NCI-H1436 treated with DMSO at 0.1 percent for 48 hours (cell line): ENCODE results near the gene TINAGL1.
"Not testable (repeated sequence)": the region's sequence is repeated elsewhere in the genome, so short reads cannot be mapped to it uniquely, and the experiment has no call there.

Experiments used
- DNase-seq: peaks from one replicate; lab custom pipeline; 2025; lab: John Stamatoyannopoulos, UW

Gene TINAGL1

DNA sequence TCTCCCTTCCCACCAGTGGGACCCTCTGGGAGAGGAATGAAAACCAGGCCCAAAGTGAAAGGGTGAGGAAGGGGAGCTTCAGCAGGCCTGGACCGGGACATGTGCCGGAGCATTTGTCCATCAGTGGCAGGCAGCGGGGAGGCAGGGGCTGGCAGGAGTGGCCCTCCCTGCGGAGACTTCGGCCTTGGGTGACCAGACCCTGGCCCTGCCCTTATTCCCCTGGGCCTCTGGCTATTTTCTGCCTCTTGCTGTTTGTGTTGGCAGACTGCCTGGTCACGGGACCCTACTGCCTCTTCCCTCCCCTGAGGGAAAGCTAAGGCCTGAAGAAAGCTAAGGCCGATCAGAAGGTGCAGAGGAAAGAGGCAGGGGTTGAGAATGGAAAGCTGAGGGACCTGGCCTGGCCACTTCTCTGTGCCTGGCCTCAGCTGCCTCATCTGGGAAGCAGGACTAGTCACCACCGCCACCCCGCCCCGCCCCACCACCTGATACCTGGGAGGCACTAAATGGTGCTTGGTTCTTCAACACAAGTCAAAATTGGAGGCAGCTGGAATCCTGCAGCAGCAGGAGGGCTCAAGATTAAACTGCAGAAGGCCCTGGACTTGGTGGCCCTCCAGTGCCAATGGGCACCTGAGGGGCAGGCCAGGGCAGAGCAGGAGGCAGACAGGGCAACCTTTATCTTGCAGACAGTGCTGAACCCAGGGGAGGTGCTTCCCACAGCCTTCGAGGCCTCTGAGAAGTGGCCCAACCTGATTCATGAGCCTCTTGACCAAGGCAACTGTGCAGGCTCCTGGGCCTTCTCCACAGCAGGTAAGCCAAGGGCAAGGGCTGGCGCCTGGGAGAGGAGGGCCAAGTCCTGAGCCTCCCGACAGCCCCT lies 7.9 kb downstream of the TINAGL1 start:
- DNase-seq, result no peak

DNA sequence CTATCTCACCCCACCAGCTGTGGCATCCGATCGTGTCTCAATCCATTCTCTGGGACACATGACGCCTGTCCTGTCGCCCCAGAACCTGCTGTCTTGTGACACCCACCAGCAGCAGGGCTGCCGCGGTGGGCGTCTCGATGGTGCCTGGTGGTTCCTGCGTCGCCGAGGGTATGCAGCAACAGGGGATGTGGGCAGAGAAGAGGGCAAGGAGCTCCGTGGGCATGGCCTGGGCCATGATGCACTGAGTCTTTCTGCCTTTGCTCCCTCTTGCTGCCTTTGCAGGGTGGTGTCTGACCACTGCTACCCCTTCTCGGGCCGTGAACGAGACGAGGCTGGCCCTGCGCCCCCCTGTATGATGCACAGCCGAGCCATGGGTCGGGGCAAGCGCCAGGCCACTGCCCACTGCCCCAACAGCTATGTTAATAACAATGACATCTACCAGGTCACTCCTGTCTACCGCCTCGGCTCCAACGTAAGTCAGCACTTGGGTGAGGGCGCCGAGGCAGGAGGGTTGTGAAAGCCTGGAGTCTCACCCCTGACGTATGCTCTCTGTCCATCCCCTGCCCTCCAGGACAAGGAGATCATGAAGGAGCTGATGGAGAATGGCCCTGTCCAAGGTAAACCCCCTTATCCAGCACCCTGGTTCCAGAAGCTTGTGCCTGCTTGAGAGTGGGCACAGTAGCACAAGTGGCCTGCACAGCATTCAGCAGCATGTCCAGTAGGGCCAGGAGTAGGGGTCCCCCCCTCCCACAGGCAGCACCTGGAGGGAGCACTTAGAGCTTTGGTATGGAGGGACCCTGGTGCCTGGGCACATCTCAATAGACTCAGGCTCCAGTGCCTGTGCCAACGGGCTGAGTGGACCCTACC lies 8.8 kb downstream of the TINAGL1 start:
- DNase-seq, result no peak

DNA sequence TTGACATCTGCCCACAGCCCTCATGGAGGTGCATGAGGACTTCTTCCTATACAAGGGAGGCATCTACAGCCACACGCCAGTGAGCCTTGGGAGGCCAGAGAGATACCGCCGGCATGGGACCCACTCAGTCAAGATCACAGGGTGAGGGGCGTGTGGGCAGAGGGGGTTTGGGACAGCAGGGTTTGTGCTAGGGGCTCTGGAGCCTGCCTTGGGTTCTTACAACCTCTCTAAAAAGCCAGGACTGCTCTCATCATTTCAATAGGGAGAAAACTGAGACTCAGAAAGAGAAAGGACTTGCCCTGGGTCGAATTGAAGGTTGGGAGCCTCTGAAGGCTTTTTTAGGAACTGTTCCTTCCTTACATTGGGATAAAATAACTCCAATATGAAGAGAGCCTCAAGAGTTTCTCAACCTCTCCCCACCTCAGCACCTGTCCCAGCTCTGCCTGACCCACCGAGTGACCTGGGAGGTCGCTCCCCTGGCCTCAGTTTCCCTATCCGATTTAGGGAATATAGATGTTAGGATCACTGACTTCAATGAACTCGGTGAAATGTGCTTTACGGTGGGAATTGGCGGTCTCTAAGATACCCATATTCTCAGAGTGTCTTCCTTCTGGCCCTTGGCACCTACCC lies 9.5 kb downstream of the TINAGL1 start:
- no peak for DNase-seq

DNA sequence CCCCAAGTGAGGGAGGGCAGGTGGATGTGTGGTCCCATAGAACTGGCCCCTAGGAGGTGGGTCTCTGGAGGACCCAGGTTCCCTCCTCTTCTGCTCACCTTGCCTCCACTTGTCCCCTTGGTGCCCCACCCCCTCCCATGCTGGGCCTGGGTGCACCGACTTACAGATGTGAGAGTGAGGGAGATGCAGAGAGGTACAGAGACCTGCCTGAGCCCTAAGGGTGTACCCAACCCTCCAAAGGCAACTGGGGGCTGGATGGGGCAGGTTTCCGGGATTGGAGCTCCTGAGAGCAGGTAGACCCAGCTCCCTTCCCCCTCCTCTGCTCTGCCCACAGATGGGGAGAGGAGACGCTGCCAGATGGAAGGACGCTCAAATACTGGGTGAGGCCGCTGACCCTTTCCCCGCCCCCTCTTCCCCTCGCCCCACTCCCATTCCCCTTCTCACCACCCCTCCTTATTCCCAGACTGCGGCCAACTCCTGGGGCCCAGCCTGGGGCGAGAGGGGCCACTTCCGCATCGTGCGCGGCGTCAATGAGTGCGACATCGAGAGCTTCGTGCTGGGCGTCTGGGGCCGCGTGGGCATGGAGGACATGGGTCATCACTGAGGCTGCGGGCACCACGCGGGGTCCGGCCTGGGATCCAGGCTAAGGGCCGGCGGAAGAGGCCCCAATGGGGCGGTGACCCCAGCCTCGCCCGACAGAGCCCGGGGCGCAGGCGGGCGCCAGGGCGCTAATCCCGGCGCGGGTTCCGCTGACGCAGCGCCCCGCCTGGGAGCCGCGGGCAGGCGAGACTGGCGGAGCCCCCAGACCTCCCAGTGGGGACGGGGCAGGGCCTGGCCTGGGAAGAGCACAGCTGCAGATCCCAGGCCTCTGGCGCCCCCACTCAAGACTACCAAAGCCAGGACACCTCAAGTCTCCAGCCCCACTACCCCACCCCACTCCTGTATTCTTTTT lies 10.3 kb downstream of the TINAGL1 start:
- DNase-seq, result no peak

DNA sequence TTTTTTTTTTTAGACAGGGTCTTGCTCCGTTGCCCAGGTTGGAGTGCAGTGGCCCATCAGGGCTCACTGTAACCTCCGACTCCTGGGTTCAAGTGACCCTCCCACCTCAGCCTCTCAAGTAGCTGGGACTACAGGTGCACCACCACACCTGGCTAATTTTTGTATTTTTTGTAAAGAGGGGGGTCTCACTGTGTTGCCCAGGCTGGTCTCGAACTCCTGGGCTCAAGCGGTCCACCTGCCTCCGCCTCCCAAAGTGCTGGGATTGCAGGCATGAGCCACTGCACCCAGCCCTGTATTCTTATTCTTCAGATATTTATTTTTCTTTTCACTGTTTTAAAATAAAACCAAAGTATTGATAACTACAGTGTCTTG lies 11.0 kb downstream of the TINAGL1 start:
- not testable (repeated sequence) for DNase-seq

DNA sequence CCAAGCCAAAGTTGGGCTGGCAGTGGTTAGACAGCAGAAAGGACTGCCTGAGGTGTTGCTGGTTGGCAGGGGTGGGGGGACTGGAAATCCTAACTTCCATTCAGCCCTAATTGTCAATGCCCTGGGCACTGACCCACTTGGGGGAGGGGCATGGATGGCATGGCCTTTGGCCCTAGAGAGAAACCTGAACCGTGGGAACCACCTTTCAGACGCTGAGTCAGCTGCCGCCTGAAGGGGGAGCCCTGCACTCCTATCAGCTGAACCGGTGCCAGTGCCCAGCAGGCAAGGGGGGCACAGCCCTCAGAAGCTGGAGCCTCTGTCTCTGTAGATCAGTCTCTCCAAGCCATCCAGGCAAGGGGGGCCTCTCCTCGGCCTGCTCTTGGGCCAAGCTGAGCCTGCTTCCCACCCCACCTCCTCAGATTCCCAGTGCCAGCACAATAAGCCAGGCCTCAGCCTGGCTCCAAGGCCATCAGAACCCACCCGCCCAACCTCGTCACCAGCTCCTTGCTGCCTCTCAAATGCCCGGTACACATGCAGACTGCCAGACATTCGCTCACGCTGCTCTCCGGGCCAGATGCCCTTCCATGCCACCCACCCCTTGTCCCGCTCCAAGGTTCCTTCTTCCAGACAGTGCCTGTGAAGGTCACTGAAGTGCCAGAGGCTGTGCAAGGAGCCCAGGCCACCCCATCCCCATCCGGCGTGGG lies 11.6 kb downstream of the TINAGL1 start:
- no peak for DNase-seq

DNA sequence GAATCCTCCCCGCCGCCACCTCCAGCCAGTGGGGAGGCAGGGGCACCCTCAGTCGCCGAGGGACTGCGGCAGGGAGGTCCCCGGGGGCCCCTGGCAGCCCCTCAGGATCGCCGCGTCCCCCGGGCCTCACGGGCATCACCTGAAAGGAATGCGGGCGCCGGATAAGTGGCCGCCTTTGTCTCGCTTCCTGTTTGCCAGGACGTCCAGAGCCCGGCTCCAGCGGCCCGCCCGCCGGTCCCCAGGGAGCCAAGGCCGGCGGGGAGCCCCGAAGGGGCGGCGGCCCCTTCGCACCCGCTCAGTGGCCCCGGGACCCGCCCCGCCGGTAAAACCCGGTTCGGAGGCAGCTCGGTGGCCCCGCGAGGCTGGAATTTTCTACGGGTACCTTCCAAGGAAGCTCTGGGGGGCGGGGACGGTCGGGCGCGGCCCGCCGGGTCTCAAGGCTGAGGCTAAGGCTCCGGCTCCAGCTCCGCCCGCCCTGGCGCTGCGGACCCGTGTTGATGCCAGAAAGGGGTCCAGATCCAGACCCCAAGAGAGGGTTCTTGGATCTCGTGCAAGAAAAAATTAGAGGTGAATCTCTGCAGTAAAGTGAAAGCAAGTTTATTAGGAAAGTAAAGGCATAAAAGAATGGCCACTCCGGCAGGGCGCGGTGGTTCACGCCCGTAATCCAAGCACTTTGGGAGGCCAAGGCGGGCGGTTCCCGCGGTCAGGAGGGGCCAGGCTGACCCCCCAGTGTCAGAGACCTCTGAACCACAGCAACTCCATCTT lies 12.6 kb downstream of the TINAGL1 start:
- DNase-seq, result no peak

DNA sequence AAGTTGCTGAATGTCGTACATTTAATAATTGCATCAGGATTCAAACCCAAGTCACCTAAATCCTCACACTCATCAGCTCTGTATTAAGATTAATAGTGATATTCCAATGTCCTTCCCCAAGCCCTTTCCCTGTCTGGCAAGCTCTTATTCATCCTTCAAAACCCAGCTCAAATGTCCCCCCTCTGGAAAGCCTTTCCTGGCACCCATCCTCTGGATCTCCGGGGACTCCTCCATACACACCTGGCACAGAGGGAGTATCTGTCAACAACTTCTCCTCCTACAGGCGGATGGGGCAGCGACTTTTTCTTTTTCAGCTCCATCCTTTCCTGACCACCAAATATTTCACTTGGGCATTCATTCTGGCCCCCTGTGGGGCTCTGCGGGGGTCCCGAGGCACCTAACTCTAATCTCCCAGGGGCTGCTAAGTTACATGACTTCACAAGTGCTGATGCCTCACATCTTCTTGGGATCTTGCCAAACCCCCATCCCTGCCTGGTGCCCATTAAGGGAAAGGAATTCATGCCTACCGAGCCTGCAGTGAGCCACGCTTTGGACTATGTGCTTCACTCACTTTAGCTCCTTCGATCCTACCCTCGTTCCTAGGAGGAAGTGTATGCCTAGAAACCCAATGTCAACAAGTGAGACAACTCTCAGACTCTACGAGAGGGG lies 15.2 kb downstream of the TINAGL1 start:
- no peak for DNase-seq

DNA sequence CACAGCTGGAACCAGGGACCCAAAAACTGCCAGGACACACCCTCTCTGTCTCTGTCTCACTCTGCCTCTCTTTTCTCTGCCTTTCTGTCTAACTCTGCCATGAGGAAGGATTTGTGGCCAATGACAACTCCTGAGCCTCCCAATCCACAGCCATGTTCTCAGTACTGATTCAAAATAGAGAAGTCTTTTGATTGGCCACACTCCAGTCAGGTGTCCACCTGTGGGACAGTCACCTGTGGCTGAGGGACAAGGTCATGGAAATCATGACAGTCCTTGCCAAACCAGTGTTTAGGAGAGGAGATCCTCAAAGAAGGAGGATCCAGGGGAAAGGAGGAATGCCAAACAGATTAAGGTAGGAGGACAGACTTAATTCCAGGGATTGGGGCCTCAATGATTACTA lies 15.8 kb downstream of the TINAGL1 start:
- no peak for DNase-seq

DNA sequence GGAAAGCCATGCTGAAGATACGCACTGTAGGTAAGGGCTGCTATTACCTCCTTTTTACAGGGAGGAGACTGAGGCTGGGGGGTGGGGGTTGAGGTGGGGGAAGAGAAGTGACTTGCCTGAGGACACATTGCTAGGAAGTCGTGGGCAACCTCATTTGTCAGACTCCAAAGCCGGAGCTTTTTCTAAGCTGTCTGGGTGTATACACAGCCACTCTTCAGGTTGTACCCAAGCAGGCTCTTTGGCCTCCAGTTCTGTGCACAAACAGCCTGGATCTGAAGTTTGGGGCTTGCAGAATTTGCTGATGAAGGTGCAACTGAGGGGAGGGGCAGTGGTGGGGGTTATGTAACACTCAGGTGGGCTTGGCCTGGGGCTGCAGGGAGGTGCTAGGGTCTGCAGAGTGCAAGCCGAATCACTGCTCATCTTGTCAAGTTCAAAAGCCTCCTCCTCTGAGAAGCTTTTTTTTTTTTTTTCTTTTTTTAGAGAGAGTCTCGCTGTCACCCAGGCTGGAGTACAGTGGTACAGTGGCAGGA lies 16.9 kb downstream of the TINAGL1 start:
- no peak for DNase-seq

DNA sequence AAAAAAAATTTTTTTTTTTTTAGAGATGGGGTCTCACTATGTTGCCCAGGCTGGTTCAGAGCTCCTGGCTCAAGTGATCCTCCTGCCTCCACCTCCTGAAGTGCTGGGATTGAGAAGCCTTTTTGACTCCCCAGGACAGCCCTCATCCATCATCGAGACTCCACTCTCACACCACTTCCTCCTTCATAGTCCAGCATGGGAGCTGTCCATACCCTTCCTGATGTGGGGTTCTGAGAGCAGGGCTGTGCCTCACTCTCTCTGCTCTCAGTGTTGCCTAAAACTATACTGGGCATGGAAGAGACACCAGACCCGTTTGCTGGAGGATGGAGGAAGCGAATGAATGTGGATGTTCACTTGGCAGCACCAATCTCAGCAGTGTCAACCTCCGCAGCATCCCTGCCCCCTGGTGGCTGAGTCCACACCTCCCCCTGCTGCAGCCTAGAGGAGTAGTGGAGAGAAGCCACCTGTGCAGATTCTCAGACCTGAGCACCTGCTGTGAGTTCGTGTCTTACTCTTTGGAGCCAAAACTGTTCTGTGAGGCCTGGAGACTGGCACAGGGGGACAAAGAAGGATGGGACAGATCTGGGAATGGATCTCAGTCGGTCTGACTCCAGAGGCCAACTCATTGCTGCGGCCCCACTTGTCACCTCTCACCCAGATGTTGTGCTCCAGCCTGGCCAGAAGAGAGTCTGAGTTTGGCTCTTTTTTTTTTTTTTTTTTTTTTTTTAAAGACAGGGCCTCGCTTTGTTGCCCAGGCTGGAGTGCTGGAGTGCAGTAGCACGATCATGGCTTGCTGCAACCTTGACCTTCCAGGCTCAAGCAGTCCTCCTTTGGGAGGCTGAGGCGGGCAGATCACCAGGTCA lies 17.7 kb downstream of the TINAGL1 start:
- DNase-seq, result no peak

DNA sequence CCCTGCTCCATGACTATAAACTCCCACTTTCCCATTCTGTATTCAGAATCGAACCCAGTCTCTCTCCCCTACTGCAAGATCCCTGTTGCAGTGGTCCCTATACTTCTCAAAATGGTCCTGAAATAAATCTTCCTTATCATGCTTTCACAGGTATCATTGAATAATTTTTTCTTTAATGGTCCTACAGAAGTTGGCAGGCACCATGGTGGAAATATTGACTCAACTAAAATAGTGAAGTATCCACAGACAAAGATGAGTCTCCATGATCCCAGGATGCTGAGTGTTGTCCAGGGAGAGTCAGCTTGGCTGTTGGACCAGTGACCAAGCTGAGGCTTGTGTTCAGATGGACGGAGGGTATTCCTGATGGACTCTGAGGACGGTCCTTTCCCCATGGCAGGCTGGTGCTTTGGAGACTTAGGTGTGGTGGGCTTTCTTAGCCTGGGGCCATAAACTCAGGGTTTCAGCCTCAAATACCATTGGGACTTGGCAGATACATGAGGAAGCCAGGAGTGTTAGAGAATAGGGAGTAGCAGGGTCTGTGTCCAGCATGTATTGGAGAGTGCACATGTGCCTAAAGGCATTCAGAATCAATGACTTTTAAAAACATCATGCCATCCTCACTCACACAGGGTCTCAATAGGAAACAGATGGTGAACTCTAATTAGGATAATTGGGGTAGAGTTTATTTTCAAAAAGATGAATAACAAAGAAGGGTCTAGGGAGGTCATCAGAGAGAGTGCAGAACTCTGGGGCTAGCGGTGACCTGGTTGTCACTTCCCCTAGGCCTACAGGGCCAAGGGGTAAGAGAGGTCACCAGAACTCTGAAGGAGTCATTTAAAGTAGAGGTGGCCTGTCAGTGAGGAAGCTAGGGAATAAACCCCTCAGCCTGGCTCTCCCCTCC lies 19.8 kb downstream of the TINAGL1 start:
- DNase-seq, result no peak

DNA sequence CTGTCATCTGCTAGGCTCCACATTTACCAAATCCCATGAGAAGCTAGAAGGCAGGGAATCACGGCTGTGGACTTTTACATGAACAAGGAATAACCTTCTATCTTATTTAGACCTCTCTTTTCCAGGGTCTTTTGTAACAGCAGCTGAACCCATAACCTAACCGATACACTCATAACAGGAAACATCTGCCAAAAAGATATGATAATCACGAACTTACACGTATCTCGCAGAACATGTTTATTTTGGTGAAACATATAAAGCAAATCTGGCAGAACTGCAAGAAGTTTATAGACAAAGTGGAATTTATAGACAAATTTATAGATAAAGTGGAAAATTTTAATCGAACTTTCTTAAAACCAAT lies 20.4 kb downstream of the TINAGL1 start:
- no peak for DNase-seq

DNA sequence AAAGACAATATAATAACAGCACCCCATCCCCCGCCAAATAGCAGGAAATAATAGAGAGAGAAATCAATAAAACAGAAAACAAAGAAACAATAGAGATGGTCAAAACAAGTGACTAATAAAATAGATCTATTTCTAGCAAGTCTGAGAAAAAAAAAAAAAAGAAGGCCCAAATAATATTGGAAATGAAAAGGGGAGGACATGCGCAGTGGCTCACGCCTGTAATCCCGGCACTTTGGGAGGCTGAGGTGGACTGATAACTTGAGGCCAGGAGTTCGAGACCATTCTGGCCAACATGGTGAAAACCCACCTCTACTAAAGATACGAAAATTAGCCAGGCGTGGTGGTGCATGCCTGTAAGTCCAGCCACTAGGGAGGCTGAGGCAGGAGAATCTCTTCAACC lies 22.7 kb downstream of the TINAGL1 start:
- DNase-seq, result no peak

DNA sequence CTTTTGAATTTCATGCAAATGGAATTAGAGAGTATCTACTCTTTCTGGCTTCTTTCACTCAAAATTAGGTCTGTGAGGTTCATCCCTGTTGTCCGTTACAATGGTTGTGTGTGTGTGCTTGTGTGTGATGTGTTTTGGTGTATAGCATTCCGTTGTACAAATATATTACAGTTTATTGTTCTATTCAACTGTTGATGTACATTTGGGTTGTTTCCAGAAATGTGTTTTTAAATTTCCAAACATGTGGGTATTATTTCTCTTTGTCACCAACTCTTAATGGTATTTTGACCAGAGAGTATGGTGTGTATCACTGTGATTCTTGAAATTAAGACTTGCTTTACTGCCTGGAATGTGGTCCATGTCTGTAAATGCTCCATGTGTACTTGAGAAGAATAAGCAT lies 24.3 kb downstream of the TINAGL1 start:
- DNase-seq, result no peak

DNA sequence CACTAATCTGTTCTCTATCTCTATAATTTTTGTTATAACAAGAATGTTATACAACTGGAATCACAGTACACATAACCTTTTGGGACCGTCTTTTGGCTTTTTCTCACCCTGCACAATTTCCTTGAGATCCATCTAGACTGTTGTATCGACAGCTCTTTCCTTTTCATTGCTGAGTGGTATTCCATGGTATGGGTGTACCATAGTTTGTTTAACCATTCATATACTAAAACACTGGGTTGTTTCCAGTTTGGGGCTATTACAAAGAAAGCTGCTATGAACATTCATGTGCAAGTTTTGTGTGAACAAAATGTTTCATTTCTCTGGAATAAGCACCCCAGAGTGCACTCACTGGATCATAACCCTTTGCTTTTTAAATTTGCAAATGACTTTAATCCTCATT lies 25.8 kb downstream of the TINAGL1 start:
- DNase-seq, result no peak

DNA sequence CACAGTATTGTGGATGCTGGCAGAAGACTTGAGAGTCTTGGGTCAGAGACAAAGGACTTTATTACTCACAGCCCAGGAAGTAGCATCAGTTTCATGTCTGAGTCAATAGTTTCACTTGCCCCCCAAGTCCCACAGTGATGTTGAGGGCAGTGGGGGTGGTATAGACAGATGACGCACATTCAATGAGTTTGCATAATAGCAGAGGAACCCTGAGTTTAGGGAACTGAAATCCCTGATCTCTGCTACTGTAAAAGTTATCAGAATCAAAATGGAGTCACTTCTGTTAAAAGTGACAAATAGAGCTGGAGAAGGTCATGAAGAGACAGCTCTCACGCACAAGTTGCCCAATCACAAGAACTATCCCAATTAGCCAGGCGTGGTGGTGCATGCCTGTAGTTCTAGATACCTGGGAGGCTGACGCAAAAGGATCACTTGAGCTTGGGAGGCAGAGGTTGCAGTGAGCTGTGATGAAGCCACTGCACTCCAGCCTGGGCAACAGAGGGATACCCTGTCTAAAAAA lies 29.7 kb downstream of the TINAGL1 start:
- no peak for DNase-seq
